GM18505 (cell line): ENCODE data around the gene ZMYND8.
"Not testable (repeated sequence)": the region's sequence is repeated elsewhere in the genome, so short reads cannot be mapped to it uniquely, and the experiment has no call there.

ENCODE experiments used
- ATAC-seq: cut with Tn5 transposase; IDR thresholded peaks from one replicate; pipeline ENCODE4 v1.9.1; 2021; ENCODE audit not compliant: unreplicated experiment
- POLR2A ChIP-seq: IDR thresholded peaks from 4 replicates; pipeline ENCODE4 v1.6.1; 2011; ENCODE audit warnings: borderline replicate concordance; ENCODE audit not compliant: insufficient read depth, insufficient read length; ENCODE audit errors: extremely low read depth

ZMYND8 gene

DNA sequence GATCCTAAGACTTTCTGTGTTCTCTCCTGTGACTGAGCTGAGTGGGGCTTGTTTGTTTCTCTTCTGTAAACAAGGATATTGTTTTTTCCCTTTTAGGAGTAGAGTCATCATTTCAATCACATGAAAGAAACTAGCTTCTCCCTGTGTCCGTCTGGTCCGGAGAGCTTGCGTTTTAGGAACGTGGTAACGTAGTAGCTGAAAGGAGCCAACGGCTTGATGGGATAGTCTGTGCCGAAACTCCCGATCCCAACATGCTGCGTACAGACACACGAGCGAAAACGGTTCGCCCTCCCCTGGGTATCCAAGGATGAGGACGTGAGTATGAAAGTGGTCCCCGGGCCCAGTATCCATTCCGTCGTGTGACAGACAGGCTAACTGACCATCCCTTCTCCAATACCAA is 146.5 kb downstream of the ZMYND8 start:
- no peak for TF ChIP-seq POLR2A
- no peak for ATAC-seq

- no peak for ATAC-seq
- TF ChIP-seq POLR2A = no peak
These were observed 147.8 kb downstream of the ZMYND8 start for GRCh38 chr20:47208534-47209174.

- no peak for TF ChIP-seq POLR2A
- no peak for ATAC-seq
These were observed 149.4 kb downstream of the ZMYND8 start for GRCh38 chr20:47206962-47207641.

DNA sequence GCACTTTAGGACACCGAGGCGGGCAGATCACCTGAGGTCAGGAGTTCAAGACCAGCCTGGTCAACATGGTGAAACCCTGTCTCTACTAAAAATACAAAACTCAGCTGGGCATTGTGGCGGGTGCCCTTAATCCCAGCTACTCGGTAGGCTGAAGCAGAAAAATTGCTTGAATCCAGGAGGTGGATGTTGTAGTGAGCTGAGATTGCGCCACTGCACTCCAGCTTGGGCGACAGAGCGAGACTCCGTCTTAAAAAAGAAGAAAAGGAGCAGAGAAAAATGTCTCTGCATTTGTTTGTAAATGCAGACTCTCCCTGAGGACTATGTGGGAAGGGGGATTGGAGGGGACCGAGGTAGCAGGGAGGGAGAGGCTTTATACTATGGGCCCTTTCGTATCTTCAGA is 149.9 kb downstream of the ZMYND8 start:
- not testable (repeated sequence) for ATAC-seq

DNA sequence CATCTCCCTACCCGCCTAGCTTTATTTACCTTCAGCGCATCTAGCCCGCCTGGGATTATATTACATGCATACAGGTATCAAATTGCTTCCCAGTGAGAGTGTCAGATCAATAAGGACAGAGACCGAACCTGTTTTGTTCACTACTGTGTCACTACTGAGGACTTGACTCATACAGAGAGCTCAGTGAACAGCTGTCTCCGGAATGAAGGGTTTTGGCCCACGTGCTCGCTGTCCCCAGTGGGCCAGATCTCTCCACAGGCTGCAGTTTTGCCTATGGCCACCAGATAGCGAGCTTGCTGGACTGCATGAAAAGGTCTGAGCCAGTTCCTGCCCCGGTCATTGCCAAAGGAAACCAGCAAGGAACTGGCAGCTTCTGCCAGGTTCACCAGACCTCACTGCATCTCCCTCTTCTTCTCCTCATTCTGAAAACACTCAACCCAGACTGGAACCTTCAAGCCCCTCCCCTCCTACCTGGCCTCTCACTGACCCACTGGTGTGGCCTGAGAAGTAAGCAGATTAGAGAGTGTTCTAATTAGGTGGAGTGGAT is 150.8 kb downstream of the ZMYND8 start:
- TF ChIP-seq POLR2A = no peak
- no peak for ATAC-seq

GRCh38 chr20:47204850-47205122 is 151.7 kb downstream of the ZMYND8 start:
- not testable (repeated sequence) for ATAC-seq

DNA sequence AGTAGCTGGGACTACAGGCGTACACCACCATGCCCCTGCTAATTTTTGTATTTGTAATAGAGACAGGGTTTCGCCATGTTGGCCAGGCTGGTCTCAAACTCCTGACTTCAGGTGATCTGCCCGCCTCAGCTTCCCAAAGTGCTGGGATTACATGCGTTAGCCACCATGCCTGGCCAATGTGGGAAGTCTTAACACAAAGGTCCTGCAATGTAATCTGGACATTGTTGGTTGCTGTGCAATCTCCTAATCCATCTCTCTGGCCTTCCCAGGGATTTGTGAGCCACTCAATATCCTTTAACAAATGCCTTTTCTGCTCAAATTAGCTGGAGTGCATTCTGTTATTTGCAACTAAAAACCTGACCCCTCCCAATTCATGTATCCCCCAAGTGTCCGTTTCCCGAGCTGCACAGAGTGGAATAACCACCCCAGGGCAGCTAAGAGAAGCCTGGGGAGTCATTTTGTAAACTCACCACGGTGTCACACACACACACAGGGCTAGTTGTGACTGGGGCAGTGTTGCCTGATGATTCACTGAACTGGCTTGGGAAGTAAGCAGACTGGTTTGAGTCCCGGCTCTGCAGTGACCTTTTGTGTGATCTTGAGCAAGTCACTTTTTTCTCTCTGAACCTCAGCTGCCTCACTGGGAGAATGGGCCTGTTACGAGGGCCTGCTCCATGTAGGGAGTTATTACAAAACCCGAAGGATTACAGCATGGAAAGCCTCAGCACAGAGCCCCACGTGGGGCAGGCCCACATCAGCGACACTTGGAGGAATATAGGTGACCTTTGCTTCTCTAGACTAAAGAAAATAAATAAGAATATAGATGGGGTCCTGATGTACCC is 152.3 kb downstream of the ZMYND8 start:
- ATAC-seq = no peak
- no peak for TF ChIP-seq POLR2A

DNA sequence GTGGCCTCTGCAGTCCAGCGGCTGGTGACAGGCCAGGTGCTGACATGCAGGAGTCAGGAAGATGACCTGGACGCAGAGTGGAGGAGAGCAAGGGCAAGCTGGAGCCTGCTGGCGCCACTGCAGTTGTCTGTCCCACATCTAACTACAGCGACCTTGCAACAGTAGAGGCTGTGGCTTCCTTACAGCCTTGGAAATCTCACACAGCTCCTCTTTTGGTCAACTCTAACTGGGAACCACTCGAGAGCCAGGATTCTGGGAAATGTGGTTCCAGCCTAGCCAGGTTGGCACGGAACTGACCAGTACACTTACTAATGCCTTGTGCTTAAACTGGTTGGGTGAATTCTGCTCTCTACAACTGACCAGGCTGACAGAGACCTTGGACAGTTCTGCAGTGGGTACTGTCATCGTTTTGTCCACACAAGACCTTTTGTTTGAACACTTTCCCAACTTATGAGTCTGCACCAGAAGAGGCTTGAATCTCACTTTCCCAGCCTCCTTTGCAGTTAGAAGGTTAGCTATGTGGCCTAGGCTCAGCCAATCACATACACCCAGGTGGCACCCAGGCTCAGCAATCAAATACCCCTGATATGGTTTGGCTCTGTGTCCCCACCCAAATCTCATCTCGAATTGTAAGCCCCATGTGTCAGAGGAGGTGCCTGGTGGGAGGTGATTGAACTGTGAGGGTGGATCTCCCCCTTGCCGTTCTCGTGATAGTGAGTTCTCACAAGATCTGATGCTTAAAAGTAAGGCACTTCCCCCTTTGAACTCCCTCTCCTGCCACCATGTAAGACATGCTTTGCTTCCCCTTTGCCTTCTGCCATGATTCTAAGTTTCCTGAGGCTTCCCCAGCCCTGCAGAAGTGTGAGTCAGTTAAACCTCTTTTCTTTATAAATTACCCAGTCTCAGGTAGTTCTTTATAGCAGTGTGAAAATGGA is 153.5 kb downstream of the ZMYND8 start:
- TF ChIP-seq POLR2A = no peak
- ATAC-seq = no peak

DNA sequence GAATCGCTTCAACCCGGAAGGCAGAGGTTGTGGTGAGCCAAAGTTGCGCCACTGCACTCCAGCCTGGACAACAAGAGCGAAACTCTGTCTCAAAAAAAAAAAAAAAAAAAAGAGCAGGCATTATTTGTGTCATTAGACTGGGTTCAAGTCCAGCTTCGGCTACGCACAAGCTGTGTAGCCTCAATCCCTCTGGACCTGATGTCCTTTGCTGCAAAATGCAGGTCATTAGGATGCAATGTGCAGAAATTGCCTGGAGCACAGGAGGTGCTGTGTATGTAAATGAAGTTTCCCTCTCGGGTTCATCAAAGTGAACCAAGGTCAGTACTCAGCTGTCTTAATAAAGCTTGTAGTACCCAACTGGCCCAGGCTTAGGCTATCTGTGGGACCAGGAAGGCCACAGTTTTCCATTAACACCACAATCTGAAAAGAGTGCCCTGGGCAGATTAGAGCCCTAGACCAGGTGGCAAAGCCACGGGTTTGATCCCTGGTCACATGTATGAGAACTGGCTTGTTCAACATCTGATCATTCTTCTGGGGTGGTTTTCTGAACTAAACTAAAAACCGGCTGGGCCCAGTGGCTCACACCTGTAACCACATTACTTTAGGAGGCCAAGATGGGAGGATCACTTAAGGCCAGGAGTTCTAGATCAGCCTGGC is 155.3 kb downstream of the ZMYND8 start:
- no peak for TF ChIP-seq POLR2A
- no peak for ATAC-seq

GRCh38 chr20:47198996-47199552 is 157.4 kb downstream of the ZMYND8 start:
- TF ChIP-seq POLR2A = no peak
- ATAC-seq = no peak

DNA sequence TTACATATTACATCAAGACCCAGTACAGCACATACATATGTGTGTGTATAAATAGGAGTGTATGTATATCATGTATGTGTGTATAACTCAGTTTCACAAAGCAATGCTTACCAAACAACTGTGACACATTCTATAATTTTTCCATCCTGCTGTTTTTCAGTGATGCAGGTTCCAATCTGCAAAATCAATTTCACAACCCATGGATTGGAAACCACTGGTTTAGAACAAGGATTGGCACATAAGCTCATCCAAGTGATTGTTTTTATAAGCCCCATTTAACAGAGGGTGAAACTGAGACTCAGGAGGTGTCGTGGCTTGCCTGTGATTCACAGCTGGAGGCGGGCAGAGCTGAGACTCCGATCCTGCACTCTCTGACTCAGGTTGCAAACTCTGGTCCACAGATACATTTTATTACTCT is 158.2 kb downstream of the ZMYND8 start:
- ATAC-seq = no peak
- TF ChIP-seq POLR2A = no peak
